ENCODE results near the gene AGAP1. TPM values are rescaled to one million over a fixed set of nuclear protein-coding genes. Genes with fewer than 3 reads are reported as not detected.

AGAP1 gene
- polyA plus RNA-seq, 2 of the 4 experiments (the other 2 are of a cell fraction) = 20.2 to 21.9 TPM

GRCh38 chr2:235955664-235956063, 461.8 kb downstream of the AGAP1 start:
- ChIA-PET POLR2A (no interaction called here), CTCF (interaction anchor here (1.0 to 1.6 kb wide), 4 partner anchors 8 to 19 kb away, joined by 3 to 4 read pairs (median 3); no protein-coding TSS in a partner anchor)
- ATAC-seq (no peak), FAIRE-seq (no peak), DNase-seq (ENCODE audit: low read depth in 1 of 2, low spot score in 1 of 2) (no peak)
- H3K9me3 ChIP-seq = no peaks in the 10 kb centered on the region
- H3K4me3 ChIP-seq = no peak overlapping the region
- H3K4me2 ChIP-seq = no peak overlapping the region
- H3K27ac ChIP-seq = no peak overlapping the region
- TF ChIP-seq NPAS2 (CRISPR knock-in tag; IDR thresholded peaks at IDR 0.05; ENCODE audit: borderline replicate concordance) (no peak), CHD2 (IDR thresholded peaks at IDR 0.05; ENCODE audit: low read length, partially characterized antibody) (no peak), ZFP36 (IDR thresholded peaks at IDR 0.05; ENCODE audit: borderline replicate concordance, partially characterized antibody) (no peak), HOXB5 (CRISPR knock-in tag; IDR thresholded peaks at IDR 0.05) (no peak), EHF (CRISPR knock-in tag; IDR thresholded peaks at IDR 0.05) (no peak), ATOH8 (CRISPR knock-in tag; IDR thresholded peaks at IDR 0.05; ENCODE audit: low read depth) (no peak)
- no peaks in the 10 kb centered on the region for H3K4me1 ChIP-seq
- 91% methylated on average over 4 of the region's 4 CpGs for WGBS (ENCODE audit: missing lambda C conversion rate)

GRCh38 chr2:235956281-235956970, 462.6 kb downstream of the AGAP1 start:
- 84% methylated on average over 8 of the region's 8 CpGs for WGBS (ENCODE audit: missing lambda C conversion rate)
- ChIA-PET CTCF (interaction anchor here (1.0 kb wide), 1 partner anchor 19 kb away, joined by 3 read pairs; no protein-coding TSS in a partner anchor), POLR2A (no interaction called here)
- TF ChIP-seq ELK1 (IDR thresholded peaks at IDR 0.05; ENCODE audit: low read depth, low read length) = no peak
- TF ChIP-seq GATA3 (IDR thresholded peaks at IDR 0.05; ENCODE audit: borderline replicate concordance) = no peak
- TF ChIP-seq HOXA7 (CRISPR knock-in tag; IDR thresholded peaks at IDR 0.05) = no peak
- TF ChIP-seq ZC3H11A (IDR thresholded peaks at IDR 0.05) = no peak
- Histone ChIP-seq H3K27ac (no peak overlapping the region), H3K4me2 (no peak overlapping the region), H3K4me3 (no peak overlapping the region), H3K4me1 (no peaks in the 10 kb centered on the region), H3K9me3 (no peaks in the 10 kb centered on the region)
- ATAC-seq (no peak), DNase-seq (ENCODE audit: low read depth in 1 of 2, low spot score in 1 of 2) (no peak), FAIRE-seq (no peak)

- H3K4me3 ChIP-seq = no peak overlapping the region
- ATAC-seq (no peak), FAIRE-seq (no peak), DNase-seq (ENCODE audit: low read depth in 1 of 2, low spot score in 1 of 2) (no peak)
- ChIA-PET POLR2A (no interaction called here), CTCF (no interaction called here)
- 90% methylated on average over 9 of the region's 9 CpGs for WGBS (ENCODE audit: missing lambda C conversion rate)
- H3K27ac ChIP-seq = no peak overlapping the region
- H3K4me2 ChIP-seq = no peak overlapping the region
- H3K9me3 ChIP-seq = no peaks in the 10 kb centered on the region
- TF ChIP-seq RAD21 (conservative IDR thresholded peaks at IDR 0.05 in 1 of 2, IDR thresholded peaks at IDR 0.05 in 1 of 2) (no peak), HOXB13 (CRISPR knock-in tag; IDR thresholded peaks at IDR 0.05; ENCODE audit: low read depth) (no peak), MAX (IDR thresholded peaks at IDR 0.05) (no peak), BCL3 (IDR thresholded peaks at IDR 0.05) (no peak), RARB (CRISPR knock-in tag; IDR thresholded peaks at IDR 0.05) (no peak), EHF (CRISPR knock-in tag; IDR thresholded peaks at IDR 0.05) (no peak), POLR2AphosphoS2 (conservative IDR thresholded peaks at IDR 0.05; ENCODE audit: low read length) (no peak), RCOR1 (IDR thresholded peaks at IDR 0.05; ENCODE audit: low read depth, low read length) (no peak), HEYL (CRISPR knock-in tag; IDR thresholded peaks at IDR 0.05) (no peak)
- H3K4me1 ChIP-seq = no peaks in the 10 kb centered on the region
Measured at GRCh38 chr2:235957251-235957650, 463.4 kb downstream of the AGAP1 start.

All from A549 (cell line).